ENCODE results near the gene INF2. TPM values are rescaled to one million over a fixed set of nuclear protein-coding genes. Genes with fewer than 3 reads are reported as not detected.
"Not testable (repeated sequence)": the region's sequence is repeated elsewhere in the genome, so short reads cannot be mapped to it uniquely, and the experiment has no call there.

The INF2 gene
- total and polyA plus RNA-seq, 5 experiments from 2014 or later = 1.8 to 121 (median 7.6) TPM

DNA sequence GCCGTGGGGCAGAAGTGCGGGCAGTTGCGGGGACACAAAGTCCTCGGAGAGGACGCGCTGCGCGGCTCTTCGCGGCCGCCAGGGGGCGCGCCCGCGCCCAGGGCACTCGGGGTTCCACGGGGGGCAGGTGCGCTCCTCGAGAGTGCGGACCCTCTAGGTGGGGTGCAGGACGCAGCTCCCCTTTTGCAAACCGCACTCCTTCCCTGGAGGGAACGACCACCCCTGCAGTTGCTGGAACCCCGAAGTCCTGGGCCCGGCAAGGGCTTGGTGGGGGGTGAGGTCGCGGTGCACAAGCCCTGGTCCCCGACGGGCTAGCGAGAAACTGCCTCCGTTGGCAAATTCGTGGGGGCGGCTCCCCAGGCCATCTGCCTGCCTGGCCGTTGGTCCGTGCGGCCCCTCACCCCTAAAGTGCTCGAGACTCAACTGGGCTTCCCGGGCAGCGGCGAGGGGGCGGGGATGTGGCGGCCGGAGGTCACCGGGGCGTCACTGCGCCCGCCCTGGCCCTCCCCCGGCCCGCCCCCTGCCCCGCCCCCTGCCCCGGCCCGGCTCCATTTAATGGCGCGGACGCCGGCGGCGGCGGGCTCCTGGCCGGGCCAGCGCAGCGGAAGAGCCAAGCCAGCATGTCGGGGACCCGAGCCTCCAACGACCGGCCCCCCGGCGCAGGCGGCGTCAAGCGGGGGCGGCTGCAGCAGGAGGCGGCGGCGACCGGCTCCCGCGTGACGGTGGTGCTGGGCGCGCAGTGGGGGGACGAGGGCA lies 34.4 kb downstream of the INF2 start, which contains the start of gene ADSS1:
Gene ADSS1 (plus strand): TSS at position 579 of the 756 bp plus-strand sequence. CDS start 42 bp downstream, at position 621.
- peak within 1 kb of the TSS in 2 of 10 donors; percentile 7 to 29 for H3K27ac Mint-ChIP-seq
- H3K9me3 Mint-ChIP-seq = no peaks in the 10 kb centered on the region
- no peaks in the 10 kb centered on the region for H3K27me3 Mint-ChIP-seq

DNA sequence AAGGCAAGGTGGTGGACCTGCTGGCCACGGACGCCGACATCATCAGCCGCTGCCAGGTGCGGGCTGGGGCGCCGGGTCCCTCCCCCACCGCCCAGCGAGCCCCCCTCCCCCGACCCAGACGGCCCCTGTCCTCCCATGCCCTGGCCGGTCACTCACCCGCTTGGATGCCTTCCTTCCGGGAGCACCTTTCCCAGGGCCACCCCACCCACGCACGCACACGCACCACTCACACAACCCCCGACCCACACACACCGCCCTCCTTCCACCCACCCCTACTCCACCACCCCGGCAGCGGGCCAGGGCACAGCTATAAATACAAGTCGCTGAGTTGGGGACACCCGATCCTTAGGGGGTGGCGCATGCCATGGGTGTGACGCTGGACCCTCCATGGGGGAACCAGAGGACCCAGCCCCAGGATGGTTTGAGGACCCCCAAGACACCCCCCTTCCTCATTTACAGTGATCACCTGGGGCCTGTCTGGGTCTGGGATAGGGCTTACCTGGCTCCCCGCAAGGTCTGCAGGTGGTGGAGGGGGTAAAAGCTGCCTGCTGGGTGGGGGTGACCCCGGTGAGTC lies 35.1 kb downstream of the INF2 start:
- ATAC-seq = peak; percentile 34 to 36
- no peaks in the 10 kb centered on the region for H3K27me3 Mint-ChIP-seq
- DNase-seq = peak in 3 of 10 donors; percentile 10 to 28 (median 11)
- no peaks in the 10 kb centered on the region for H3K9me3 Mint-ChIP-seq
- peak overlapping the region in 1 of 10 donors; percentile 7 for H3K27ac Mint-ChIP-seq
- POLR2A ChIA-PET = interaction anchor here (1.0 kb wide), 2 partner anchors 28 to 30 kb away, joined by 3 read pairs; no protein-coding TSS in a partner anchor
- peak overlapping the region; percentile 33 to 69 (median 50) for H3K4me3 Mint-ChIP-seq
- peaks cover 0 to 3% (median 0%) of the 10 kb centered on the region in 3 donors for H3K36me3 Mint-ChIP-seq
- peaks cover 0 to 5% (median 4%) of the 10 kb centered on the region in 4 donors for H3K4me1 Mint-ChIP-seq

More for the DNA sequence above, 34.4 kb downstream of the INF2 start, which contains the start of gene ADSS1:
- DNase-seq (peak; percentile 26 to 77 (median 62)), ATAC-seq (peak; percentile 75 to 77)
- Mint-ChIP-seq H3K4me1 (peaks cover 0 to 5% (median 4%) of the 10 kb centered on the region in 4 donors), H3K36me3 (peaks cover 0 to 3% (median 0%) of the 10 kb centered on the region in 3 donors), H3K4me3 (peak within 1 kb of the TSS; percentile 39 to 77 (median 60))
- POLR2A ChIA-PET = interaction anchor here (1.2 to 2.3 kb wide), 3 partner anchors 28 to 102 kb away, joined by 4 to 7 read pairs (median 6); partner anchors contain the start of gene SIVA1

DNA sequence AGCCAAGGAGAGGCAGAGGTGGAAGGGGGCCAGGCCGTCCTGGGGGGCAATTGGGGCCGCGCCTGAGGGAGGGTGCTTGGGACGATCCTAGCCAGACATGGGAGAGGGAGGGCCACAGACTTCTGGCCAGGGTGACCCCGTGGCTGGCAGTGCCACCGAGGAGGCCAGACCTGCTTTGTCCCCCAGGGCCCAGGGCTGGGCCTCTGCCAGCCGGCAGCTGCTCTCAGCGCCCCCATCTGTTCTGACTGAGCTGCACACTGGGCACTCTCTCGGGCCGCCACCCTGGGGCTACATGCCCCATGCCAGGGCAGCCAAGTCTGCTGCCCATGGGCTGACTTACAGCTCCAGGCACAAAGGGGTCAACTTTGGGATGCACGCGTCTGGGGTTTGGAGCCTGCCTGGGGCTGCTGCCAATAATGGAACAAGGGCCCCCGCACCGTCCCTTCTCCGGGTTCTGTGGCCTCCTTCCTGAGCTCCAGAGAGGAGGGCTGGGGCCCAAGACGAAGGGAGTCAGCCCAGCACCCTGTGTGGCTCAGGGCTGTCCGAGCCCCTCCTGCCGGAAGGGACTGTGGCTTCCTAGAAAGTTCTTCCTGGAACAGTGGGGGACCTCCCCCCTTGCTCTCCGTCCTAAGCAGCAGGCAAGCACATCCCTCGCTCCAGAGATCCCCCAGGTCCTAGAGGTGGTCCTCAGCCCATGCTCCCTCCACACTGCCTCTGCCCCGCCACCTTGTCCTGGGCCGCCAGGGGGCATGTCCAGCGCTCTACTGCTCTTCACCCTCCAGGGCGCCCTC lies 35.8 kb downstream of the INF2 start:
- DNase-seq (no peak), ATAC-seq (no peak)
- no peaks in the 10 kb centered on the region for H3K9me3 Mint-ChIP-seq
- H3K36me3 Mint-ChIP-seq = no peaks in the 10 kb centered on the region
- H3K4me3 Mint-ChIP-seq = peak overlapping the region; percentile 39 to 69 (median 58)
- no peaks in the 10 kb centered on the region for H3K27me3 Mint-ChIP-seq
- peaks cover 0 to 5% (median 3%) of the 10 kb centered on the region in 4 donors for H3K4me1 Mint-ChIP-seq
- POLR2A ChIA-PET = interaction anchor here (1.0 to 1.1 kb wide), 3 partner anchors 28 to 59 kb away, joined by 3 read pairs; no protein-coding TSS in a partner anchor
- H3K27ac Mint-ChIP-seq = peak overlapping the region in 2 of 10 donors; percentile 4 to 11

DNA sequence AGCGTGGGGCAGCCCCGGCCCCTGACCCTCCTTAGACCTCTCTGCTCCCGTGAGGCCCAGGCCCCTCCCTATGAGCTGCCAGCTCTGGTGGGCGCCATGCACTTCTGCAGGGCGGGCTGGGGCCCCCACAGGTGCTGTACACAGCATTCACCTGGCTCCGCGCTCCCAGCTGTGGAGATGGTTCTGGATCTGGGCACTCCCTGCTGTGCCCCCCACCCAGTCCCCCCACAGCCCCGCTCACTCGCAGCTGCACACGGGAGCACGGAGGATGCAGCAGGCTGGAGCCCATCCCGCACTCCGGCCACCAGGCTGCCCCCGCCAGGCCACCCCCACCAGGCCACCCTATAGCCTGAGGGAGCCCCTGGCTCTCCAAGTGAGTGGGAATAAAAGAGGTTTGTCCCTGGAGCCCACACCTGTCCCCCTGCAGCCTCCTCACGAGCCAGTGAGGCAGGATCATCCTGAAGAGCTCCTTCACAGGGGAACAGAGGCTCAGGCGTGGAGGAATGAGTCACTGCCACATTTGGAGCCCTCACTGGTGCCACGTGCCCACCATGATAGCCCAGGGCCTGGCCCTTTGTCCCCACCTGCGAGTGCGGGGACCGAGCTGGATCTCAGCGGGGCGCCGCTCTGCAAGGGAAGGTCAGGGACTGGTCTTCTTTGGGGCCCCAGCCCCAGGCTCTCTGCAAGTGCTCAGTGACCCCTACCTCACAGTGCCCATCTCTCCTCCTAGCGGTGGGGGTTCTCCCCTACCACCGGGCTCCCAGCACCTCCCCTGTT lies 36.5 kb downstream of the INF2 start:
- POLR2A ChIA-PET = interaction anchor here (1.1 kb wide), 1 partner anchor 60 kb away, joined by 3 read pairs; no protein-coding TSS in a partner anchor
- Mint-ChIP-seq H3K27me3 (no peaks in the 10 kb centered on the region), H3K9me3 (no peaks in the 10 kb centered on the region), H3K36me3 (no peaks in the 10 kb centered on the region), H3K27ac (no peak overlapping the region), H3K4me1 (peaks cover 0 to 5% (median 3%) of the 10 kb centered on the region in 4 donors), H3K4me3 (peak overlapping the region in 6 of 10 donors; percentile 40 to 67 (median 50))
- DNase-seq = no peak
- no peak for ATAC-seq

DNA sequence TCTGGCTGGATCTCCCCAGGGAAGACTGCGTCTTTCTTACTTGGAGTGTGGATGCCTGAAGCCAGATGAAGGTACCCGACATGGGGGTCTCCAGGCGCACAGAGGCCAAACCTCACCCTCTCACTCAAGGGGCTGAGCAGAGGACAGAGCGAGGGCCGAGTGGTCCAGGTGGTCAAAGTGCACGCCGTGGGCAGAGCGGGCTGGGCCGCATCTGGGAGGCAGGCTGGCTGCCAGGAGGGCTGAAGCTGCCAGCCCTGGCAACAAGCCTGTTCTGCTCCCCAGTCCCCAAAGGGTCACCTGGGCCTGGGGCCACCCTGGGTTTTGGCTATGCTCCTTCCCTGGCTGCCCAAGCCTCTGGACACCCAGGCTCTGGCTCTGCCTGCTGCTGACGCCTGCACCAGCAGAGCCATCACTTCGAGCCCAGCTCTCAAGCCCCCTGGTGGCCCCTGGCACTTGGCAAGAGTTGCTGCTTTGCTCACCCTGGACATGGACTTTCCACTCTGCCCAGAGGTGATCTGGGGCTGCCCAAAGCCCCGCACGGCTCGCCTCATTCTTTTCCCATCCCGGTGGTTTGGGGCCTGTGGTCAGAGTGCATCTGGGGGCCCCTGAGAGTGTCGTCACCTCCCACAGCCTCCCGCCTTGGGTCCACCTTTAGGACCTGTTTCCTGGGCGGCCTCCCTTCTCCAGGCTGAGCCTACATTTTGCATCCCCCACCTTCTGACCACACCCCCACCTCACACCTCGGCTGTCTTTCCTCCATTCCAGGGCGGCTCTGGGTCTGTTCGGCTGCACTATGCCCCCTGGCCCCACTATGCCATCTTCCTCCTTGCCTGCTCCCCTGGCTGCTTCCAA lies 37.4 kb downstream of the INF2 start:
- H3K27ac Mint-ChIP-seq = peak overlapping the region in 1 of 10 donors; percentile 79
- DNase-seq (no peak), ATAC-seq (no peak)
- peak overlapping the region in 3 of 10 donors; percentile 11 to 65 (median 51) for H3K4me3 Mint-ChIP-seq
- POLR2A ChIA-PET = no interaction called here
- no peaks in the 10 kb centered on the region for H3K36me3 Mint-ChIP-seq
- peaks cover 0 to 5% (median 3%) of the 10 kb centered on the region in 4 donors for H3K4me1 Mint-ChIP-seq
- no peaks in the 10 kb centered on the region for H3K9me3 Mint-ChIP-seq
- H3K27me3 Mint-ChIP-seq = no peaks in the 10 kb centered on the region

DNA sequence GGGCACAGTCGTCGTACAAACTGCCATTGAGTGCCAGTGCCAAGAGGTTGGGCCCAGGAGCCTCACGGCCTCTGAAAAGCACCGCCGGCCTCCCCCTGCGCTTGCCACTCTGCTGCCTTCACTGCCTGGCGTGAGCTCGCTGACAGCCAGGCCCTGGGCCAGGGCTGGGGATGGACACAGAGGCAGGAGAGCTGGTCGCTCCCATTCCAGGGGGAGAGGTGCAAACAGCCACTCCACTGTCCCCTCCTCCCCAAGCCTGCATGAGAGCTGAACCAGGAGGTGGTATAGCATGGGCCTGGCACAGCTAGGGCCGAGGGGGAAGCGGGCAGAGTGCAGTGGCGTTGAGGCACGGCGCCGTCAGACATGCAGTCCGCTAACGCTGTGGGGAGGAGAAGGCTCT lies 39.2 kb downstream of the INF2 start:
- H3K4me1 Mint-ChIP-seq = peaks cover 0 to 5% (median 3%) of the 10 kb centered on the region in 4 donors

DNA sequence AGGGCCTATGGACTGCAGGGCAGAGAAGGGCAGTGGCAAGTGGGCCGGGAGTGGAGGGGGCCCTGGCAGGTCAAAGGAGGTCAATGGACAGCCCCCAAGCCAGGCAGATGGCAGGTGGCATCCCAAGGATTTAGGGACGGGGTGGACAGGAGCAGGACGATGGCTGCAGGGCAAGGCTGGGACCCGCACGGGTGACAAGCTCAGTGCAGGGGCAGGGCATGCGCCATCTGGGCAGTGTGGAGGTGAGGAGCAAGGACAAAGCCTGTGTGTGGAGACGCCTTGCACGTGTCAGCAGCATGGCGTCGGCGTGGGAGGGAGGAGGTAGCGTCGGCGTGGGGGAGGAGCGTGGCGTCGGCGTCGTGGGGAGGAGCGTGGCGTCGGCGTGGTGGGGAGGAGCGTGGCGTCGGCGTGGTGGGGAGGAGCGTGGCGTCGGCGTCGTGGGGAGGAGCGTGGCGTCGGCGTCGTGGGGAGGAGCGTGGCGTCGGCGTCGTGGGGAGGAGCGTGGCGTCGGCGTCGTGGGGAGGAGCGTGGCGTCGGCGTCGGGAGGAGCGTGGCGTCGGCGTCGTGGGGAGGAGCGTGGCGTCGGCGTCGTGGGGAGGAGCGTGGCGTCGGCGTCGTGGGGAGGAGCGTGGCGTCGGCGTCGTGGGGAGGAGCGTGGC lies 39.9 kb downstream of the INF2 start:
- peak overlapping the region in 1 of 10 donors; percentile 34 for H3K4me3 Mint-ChIP-seq
- ATAC-seq, H3K27me3 Mint-ChIP-seq, H3K9me3 Mint-ChIP-seq, POLR2A ChIA-PET, H3K36me3 Mint-ChIP-seq, DNase-seq, H3K4me1 Mint-ChIP-seq: not testable (repeated sequence)
- H3K27ac Mint-ChIP-seq = peak overlapping the region in 2 of 10 donors; percentile 71 to 79

More for the DNA sequence above, 39.2 kb downstream of the INF2 start:
- peak overlapping the region in 1 of 10 donors; percentile 79 for H3K27ac Mint-ChIP-seq
- H3K9me3 Mint-ChIP-seq = no peaks in the 10 kb centered on the region
- no peak overlapping the region for H3K4me3 Mint-ChIP-seq
- no peaks in the 10 kb centered on the region for H3K27me3 Mint-ChIP-seq
- DNase-seq (no peak), ATAC-seq (no peak)
- POLR2A ChIA-PET = no interaction called here
- H3K36me3 Mint-ChIP-seq = no peaks in the 10 kb centered on the region

DNA sequence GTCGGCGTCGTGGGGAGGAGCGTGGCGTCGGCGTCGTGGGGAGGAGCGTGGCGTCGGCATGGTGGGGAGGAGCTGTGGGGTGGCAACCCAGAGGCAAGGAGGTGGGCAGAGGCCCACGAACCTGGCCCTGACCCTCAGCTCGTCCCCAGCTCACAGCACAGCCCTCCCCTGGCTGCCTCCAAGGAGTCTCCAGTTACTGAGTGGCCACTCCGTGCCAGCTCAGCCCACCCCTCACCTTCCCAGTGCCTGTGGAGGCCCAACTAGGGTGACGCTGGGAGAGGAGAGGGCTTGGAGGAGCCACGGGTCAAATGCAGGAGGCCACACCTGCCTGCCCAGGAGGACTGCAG lies 40.4 kb downstream of the INF2 start:
- Mint-ChIP-seq H3K27me3 (no peaks in the 10 kb centered on the region), H3K4me3 (no peak overlapping the region), H3K9me3 (no peaks in the 10 kb centered on the region), H3K4me1 (peaks cover 0 to 3% (median under 1%) of the 10 kb centered on the region in 4 donors), H3K27ac (no peak overlapping the region), H3K36me3 (no peaks in the 10 kb centered on the region)
- ATAC-seq = no peak
- POLR2A ChIA-PET = no interaction called here
- no peak for DNase-seq

DNA sequence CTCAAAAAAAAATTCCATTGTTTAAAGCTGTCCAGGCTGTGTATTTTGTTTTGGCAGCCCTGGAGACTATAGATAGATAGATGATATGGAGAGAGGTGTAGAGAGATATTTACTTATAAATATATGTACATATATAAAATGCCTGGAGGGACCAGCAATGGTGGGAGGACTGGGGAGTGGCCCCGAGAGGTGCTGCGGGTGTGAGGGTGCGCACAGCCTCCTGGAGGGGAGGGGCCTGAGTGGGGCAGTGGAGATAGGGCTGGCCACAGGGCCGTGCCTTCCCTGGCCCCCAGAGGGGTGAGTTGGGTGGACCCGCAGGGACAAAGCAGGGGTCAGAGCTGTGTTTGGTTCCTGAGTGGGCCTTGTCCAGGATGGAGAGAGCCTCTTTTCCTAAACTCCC lies 41.1 kb downstream of the INF2 start:
- peaks cover 0 to 3% (median 0%) of the 10 kb centered on the region in 4 donors for H3K4me1 Mint-ChIP-seq
- H3K36me3 Mint-ChIP-seq = no peaks in the 10 kb centered on the region
- DNase-seq = no peak
- no peak overlapping the region for H3K4me3 Mint-ChIP-seq
- no peak for ATAC-seq
- no peaks in the 10 kb centered on the region for H3K9me3 Mint-ChIP-seq
- no peaks in the 10 kb centered on the region for H3K27me3 Mint-ChIP-seq
- H3K27ac Mint-ChIP-seq = peak overlapping the region in 1 of 10 donors; percentile 28
- POLR2A ChIA-PET = no interaction called here

DNA sequence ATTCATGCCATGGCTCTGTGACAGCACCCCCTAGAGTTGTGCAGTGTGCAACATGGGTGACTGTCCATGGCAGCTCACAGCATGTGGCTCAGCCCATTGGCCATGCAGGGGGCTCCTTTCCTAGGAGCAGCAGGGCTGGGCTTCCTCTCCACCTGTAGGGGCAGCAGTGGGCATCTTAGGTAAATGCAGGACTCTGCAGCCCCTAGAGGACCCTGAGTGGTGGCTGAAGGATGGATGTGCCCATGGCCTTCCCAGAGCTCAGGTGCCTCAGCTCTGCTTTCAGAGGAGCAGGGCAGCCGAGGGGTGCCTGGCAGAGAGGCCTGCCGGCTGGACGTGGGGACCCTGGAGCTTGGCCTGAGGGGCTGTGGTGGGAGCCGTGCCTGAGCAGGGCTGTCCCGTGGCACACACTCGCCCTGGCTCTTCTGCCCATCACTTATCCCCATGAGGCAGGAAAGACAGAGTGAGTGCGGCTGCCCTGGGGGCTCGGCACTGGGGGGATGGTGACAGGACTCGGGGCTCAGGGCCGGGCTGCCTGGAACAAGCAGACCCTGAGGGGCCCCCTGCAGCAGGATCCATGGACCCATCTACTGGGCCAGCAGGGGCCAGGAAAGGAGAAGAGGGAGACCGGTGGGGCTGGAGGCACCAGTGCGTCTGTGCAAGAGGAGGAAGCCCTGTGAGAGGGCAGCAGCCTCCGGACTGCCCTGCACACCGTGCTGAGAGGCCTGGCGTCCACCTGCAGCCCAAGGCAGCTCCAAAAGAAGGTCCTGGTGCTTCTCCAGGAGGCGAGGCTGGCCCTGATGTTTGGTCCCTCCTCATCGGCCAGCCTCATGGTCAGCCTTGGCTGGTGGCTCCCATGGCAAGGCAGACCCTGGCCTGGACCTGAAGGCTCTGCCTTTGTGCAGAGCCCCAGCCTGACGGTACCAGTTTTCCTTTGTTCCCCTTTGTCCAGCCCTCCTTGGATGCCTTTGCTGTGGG lies 42.2 kb downstream of the INF2 start:
- no peak overlapping the region for H3K4me3 Mint-ChIP-seq
- ATAC-seq (no peak), DNase-seq (no peak)
- H3K9me3 Mint-ChIP-seq = no peaks in the 10 kb centered on the region
- POLR2A ChIA-PET = interaction anchor here (0.9 kb wide), 1 partner anchor 21 kb away, joined by 3 read pairs; no protein-coding TSS in a partner anchor
- no peak overlapping the region for H3K27ac Mint-ChIP-seq
- H3K27me3 Mint-ChIP-seq = no peaks in the 10 kb centered on the region
- peaks cover 0 to 3% (median under 1%) of the 10 kb centered on the region in 4 donors for H3K4me1 Mint-ChIP-seq
- H3K36me3 Mint-ChIP-seq = no peaks in the 10 kb centered on the region
